ENCODE results near the gene UBAP1. TPM values are rescaled to one million over a fixed set of nuclear protein-coding genes. Genes with fewer than 3 reads are reported as not detected.
"Not testable (repeated sequence)": the region's sequence is repeated elsewhere in the genome, so short reads cannot be mapped to it uniquely, and the experiment has no call there.

UBAP1 gene
- total RNA-seq, 1 experiment from 2014 or later, result 35.9 TPM

- no TSS peak for BruUV-seq (replicated peaks)
- DNase-seq (ENCODE audit: low spot score), result no peak
- POLR2A ChIA-PET (ENCODE audit: low non-redundant PET), result interaction anchor here (0.7 kb wide), 1 partner anchor 138 kb away, joined by 3 read pairs; no protein-coding TSS in a partner anchor
- Histone ChIP-seq H3K36me3 (ENCODE audit: insufficient read depth, low read length, poor library complexity, severe bottlenecking) (no peaks in the 10 kb centered on the region), H3K27me3 (replicated peaks; ENCODE audit: insufficient read depth, low read depth, low read length, poor library complexity) (no peaks in the 10 kb centered on the region), H3K27ac (ENCODE audit: low read depth, low read length, poor library complexity, severe bottlenecking) (no peak overlapping the region), H3K4me1 (ENCODE audit: insufficient read depth, low read length, poor library complexity, severe bottlenecking) (no peaks in the 10 kb centered on the region), H3K9me3 (ENCODE audit: low read depth, low read length, poor library complexity, severe bottlenecking) (no peaks in the 10 kb centered on the region), H3K4me3 (ENCODE audit: low read depth, low read length, poor library complexity, severe bottlenecking) (no peak overlapping the region)
- intact Hi-C loops (cut with micrococcal nuclease; ENCODE audit: unreplicated experiment), result no loop called here
- TF ChIP-seq EZH2 (IDR thresholded peaks at IDR 0.05; ENCODE audit: borderline replicate concordance, low read depth, low read length, poor library complexity, severe bottlenecking) (no peak), CTCF (conservative IDR thresholded peaks at IDR 0.05; ENCODE audit: low read depth, low read length) (no peak)
- CTCF ChIA-PET, result no interaction called here
These were observed 32.6 kb downstream of the UBAP1 start for GRCh38 chr9:34211395-34211794.

GRCh38 chr9:34214354-34215000, 35.6 kb downstream of the UBAP1 start:
- CTCF ChIA-PET; H3K36me3 ChIP-seq (ENCODE audit: insufficient read depth, low read length, poor library complexity, severe bottlenecking); POLR2A ChIA-PET (ENCODE audit: low non-redundant PET); H3K4me3 ChIP-seq (ENCODE audit: low read depth, low read length, poor library complexity, severe bottlenecking); intact Hi-C loops (cut with micrococcal nuclease; ENCODE audit: unreplicated experiment); BruUV-seq (replicated peaks); H3K4me1 ChIP-seq (ENCODE audit: insufficient read depth, low read length, poor library complexity, severe bottlenecking); DNase-seq (ENCODE audit: low spot score); H3K9me3 ChIP-seq (ENCODE audit: low read depth, low read length, poor library complexity, severe bottlenecking); H3K27me3 ChIP-seq (replicated peaks; ENCODE audit: insufficient read depth, low read depth, low read length, poor library complexity); H3K27ac ChIP-seq (ENCODE audit: low read depth, low read length, poor library complexity, severe bottlenecking): not testable (repeated sequence)

- H3K36me3 ChIP-seq (ENCODE audit: insufficient read depth, low read length, poor library complexity, severe bottlenecking), result no peaks in the 10 kb centered on the region
- intact Hi-C loops (cut with micrococcal nuclease; ENCODE audit: unreplicated experiment), result no loop called here
- DNase-seq (ENCODE audit: low spot score), result no peak
- no peaks in the 10 kb centered on the region for H3K4me1 ChIP-seq (ENCODE audit: insufficient read depth, low read length, poor library complexity, severe bottlenecking)
- BruUV-seq (replicated peaks), result no TSS peak
- H3K27me3 ChIP-seq (replicated peaks; ENCODE audit: insufficient read depth, low read depth, low read length, poor library complexity), result no peaks in the 10 kb centered on the region
- no peaks in the 10 kb centered on the region for H3K9me3 ChIP-seq (ENCODE audit: low read depth, low read length, poor library complexity, severe bottlenecking)
- TF ChIP-seq EZH2 (IDR thresholded peaks at IDR 0.05; ENCODE audit: borderline replicate concordance, low read depth, low read length, poor library complexity, severe bottlenecking), result no peak
- no peak for TF ChIP-seq CTCF (conservative IDR thresholded peaks at IDR 0.05; ENCODE audit: low read depth, low read length)
- no peak overlapping the region for H3K27ac ChIP-seq (ENCODE audit: low read depth, low read length, poor library complexity, severe bottlenecking)
- CTCF ChIA-PET, result no interaction called here
- H3K4me3 ChIP-seq (ENCODE audit: low read depth, low read length, poor library complexity, severe bottlenecking), result no peak overlapping the region
- POLR2A ChIA-PET (ENCODE audit: low non-redundant PET), result interaction anchor here (0.6 kb wide), 1 partner anchor 19 kb away, joined by 3 read pairs; no protein-coding TSS in a partner anchor
These were observed 37.5 kb downstream of the UBAP1 start for GRCh38 chr9:34216325-34216724.

GRCh38 chr9:34217015-34217414, 38.2 kb downstream of the UBAP1 start:
- POLR2A ChIA-PET (ENCODE audit: low non-redundant PET); BruUV-seq (replicated peaks); H3K4me1 ChIP-seq (ENCODE audit: insufficient read depth, low read length, poor library complexity, severe bottlenecking); intact Hi-C loops (cut with micrococcal nuclease; ENCODE audit: unreplicated experiment); CTCF ChIA-PET; H3K27me3 ChIP-seq (replicated peaks; ENCODE audit: insufficient read depth, low read depth, low read length, poor library complexity); H3K36me3 ChIP-seq (ENCODE audit: insufficient read depth, low read length, poor library complexity, severe bottlenecking); DNase-seq (ENCODE audit: low spot score); H3K4me3 ChIP-seq (ENCODE audit: low read depth, low read length, poor library complexity, severe bottlenecking); H3K9me3 ChIP-seq (ENCODE audit: low read depth, low read length, poor library complexity, severe bottlenecking); H3K27ac ChIP-seq (ENCODE audit: low read depth, low read length, poor library complexity, severe bottlenecking): not testable (repeated sequence)

Measured in A673 (cell line).